Measurements from ENCODE around the gene MACF1.

Gene MACF1

GRCh38 chr1:39394598-39394997, 190.1 kb downstream of the MACF1 start:
- TF ChIP-seq, protein P1, sequence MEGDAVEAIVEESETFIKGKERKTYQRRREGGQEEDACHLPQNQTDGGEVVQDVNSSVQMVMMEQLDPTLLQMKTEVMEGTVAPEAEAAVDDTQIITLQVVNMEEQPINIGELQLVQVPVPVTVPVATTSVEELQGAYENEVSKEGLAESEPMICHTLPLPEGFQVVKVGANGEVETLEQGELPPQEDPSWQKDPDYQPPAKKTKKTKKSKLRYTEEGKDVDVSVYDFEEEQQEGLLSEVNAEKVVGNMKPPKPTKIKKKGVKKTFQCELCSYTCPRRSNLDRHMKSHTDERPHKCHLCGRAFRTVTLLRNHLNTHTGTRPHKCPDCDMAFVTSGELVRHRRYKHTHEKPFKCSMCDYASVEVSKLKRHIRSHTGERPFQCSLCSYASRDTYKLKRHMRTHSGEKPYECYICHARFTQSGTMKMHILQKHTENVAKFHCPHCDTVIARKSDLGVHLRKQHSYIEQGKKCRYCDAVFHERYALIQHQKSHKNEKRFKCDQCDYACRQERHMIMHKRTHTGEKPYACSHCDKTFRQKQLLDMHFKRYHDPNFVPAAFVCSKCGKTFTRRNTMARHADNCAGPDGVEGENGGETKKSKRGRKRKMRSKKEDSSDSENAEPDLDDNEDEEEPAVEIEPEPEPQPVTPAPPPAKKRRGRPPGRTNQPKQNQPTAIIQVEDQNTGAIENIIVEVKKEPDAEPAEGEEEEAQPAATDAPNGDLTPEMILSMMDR (IDR thresholded peaks at IDR 0.05; ENCODE audit: low read depth, low read length), result no peak
- no peak overlapping the region for H3K4me3 ChIP-seq (ENCODE audit: low read depth, low read length)
- no peaks in the 10 kb centered on the region for H3K9me3 ChIP-seq (ENCODE audit: severe bottlenecking)
- H3K27ac ChIP-seq, result no peak overlapping the region
- DNase-seq, result no peak
- no peaks in the 10 kb centered on the region for H3K27me3 ChIP-seq (ENCODE audit: insufficient read depth, low read depth, severe bottlenecking)
- peaks cover 21% of the 10 kb centered on the region for H3K36me3 ChIP-seq

DNA sequence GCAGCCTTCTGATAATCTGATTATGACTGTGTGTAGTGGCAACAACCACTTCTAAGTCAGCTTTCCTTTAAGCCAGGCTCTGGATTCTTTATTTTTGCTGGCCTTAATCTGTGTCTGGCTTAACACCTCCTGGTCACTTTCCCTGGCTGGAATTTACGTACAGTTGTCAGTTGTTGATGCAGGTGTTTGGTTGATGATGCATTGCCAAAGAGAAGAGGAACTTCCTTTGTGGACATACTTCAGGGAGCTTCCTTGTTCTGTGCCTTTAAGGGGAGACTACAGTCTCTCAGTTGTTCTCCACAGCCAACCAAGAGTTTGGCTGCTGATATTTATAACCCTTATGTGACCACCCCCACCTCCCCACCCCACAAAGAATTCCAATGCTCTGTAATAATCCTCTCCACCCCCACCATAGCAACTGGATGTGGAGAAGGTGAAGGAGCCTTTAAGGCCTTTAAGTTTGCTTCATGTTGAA, 190.9 kb downstream of the MACF1 start:
- peak; percentile 19 for DNase-seq
- Histone ChIP-seq H3K4me3 (ENCODE audit: low read depth, low read length) (no peak overlapping the region), H3K36me3 (peaks cover 13% of the 10 kb centered on the region), H3K27ac (no peak overlapping the region), H3K9me3 (ENCODE audit: severe bottlenecking) (no peaks in the 10 kb centered on the region), H3K27me3 (ENCODE audit: insufficient read depth, low read depth, severe bottlenecking) (no peaks in the 10 kb centered on the region)
- TF ChIP-seq, protein P1 (IDR thresholded peaks at IDR 0.05; ENCODE audit: low read depth, low read length), result no peak

- TF ChIP-seq, protein P1 (IDR thresholded peaks at IDR 0.05; ENCODE audit: low read depth, low read length), result no peak
- Histone ChIP-seq H3K36me3 (peaks cover 8% of the 10 kb centered on the region), H3K9me3 (ENCODE audit: severe bottlenecking) (no peaks in the 10 kb centered on the region), H3K27ac (no peak overlapping the region), H3K27me3 (ENCODE audit: insufficient read depth, low read depth, severe bottlenecking) (no peaks in the 10 kb centered on the region), H3K4me3 (ENCODE audit: low read depth, low read length) (no peak overlapping the region)
- no peak for DNase-seq
Measured at GRCh38 chr1:39396671-39397070, 192.2 kb downstream of the MACF1 start.

DNA sequence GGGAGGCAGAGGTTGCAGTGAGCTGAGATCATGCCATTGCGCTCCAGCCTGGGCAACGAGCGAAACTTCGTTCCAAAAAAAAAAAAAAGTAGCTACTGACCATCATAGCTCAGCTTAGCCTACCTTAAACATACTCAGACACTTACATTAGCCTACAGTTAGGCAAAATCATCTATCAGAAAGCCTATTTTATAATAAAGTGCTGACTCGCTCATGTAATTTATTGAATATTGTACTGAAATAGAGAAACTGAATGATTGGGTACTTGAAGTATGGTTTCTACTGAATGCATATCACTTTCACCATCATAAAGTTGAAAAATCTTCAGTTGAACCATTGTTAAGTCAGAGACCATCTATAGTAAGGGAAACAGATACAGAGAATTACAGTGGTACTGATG, 193.0 kb downstream of the MACF1 start:
- no peak overlapping the region for H3K4me3 ChIP-seq (ENCODE audit: low read depth, low read length)
- no peak for DNase-seq
- TF ChIP-seq, protein P1 (IDR thresholded peaks at IDR 0.05; ENCODE audit: low read depth, low read length), result no peak
- H3K27me3 ChIP-seq (ENCODE audit: insufficient read depth, low read depth, severe bottlenecking), result no peaks in the 10 kb centered on the region
- H3K36me3 ChIP-seq, result peaks cover 4% of the 10 kb centered on the region; the same call in 1 of the 2 replicates
- no peaks in the 10 kb centered on the region for H3K9me3 ChIP-seq (ENCODE audit: severe bottlenecking)
- no peak overlapping the region for H3K27ac ChIP-seq

DNA sequence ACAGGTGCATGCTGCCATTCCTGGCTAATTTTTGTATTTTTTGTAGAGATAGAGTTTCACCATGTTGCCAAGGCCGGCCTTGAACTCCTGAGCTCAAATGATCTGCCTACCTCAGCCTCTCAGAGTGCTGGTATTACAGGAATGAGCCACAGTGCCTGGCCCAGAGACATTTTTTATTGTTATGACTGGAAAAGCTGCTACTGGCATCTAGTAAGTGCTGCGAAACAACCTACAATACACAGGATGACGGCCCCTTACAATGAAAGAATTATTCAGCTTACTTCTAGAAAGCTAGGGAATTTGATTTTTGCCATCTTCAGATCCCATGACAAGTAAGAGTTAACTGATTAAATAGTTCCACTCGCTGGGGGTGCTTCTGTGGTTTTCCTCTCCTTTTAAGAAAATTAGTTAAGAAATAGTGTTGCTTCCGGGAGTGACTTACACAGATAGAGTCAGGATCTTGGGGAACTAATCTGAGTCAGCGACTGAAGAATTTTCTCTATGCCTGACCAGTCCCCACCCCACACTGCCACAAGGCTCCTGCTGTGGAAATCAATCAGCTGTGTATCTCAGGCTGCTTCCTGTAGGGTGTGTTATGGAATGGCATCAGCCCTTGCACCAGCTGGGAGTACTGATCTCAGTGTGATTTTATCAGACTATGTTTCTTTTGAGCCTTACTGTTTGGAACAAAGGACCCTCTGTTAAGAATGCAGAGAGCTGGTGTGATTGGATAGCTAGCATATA, 194.0 kb downstream of the MACF1 start:
- DNase-seq, result no peak
- TF ChIP-seq, protein P1 (IDR thresholded peaks at IDR 0.05; ENCODE audit: low read depth, low read length), result no peak
- Histone ChIP-seq H3K36me3 (peaks cover 4% of the 10 kb centered on the region; the same call in 1 of the 2 replicates), H3K27me3 (ENCODE audit: insufficient read depth, low read depth, severe bottlenecking) (no peaks in the 10 kb centered on the region), H3K9me3 (ENCODE audit: severe bottlenecking) (no peaks in the 10 kb centered on the region), H3K4me3 (ENCODE audit: low read depth, low read length) (no peak overlapping the region), H3K27ac (no peak overlapping the region)
